Stimulated activated CD4-positive, alpha-beta T cell treated with anti-CD3 and anti-CD28 coated beads, Interleukin-2, amount 100 ng/mL, for 48 hours (primary cell): Measurements from ENCODE around the gene SYVN1.
A peak's percentile ranks its signal among the peaks of the same experiment; 100 is the strongest.

Experiments used
- DNase-seq, 2 donors: peaks; one replicate each; pipeline ENCODE4 v3.0.0-alpha.2; 2020

SYVN1 gene

GRCh38 chr11:65111744-65112545, 22.4 kb downstream of the SYVN1 start, which contains the start of gene TM7SF2:
TSS of gene TM7SF2 (plus strand) at chr11:65111872. CDS start at chr11:65112016, 144 bp downstream.
- DNase-seq = peak; percentile 92 to 94

- no peak for DNase-seq
Observed at GRCh38 chr11:65111159-65111743, 23.1 kb downstream of the SYVN1 start.

GRCh38 chr11:65110354-65110861, 23.9 kb downstream of the SYVN1 start:
- peak; percentile 99 to 100 for DNase-seq

DNA sequence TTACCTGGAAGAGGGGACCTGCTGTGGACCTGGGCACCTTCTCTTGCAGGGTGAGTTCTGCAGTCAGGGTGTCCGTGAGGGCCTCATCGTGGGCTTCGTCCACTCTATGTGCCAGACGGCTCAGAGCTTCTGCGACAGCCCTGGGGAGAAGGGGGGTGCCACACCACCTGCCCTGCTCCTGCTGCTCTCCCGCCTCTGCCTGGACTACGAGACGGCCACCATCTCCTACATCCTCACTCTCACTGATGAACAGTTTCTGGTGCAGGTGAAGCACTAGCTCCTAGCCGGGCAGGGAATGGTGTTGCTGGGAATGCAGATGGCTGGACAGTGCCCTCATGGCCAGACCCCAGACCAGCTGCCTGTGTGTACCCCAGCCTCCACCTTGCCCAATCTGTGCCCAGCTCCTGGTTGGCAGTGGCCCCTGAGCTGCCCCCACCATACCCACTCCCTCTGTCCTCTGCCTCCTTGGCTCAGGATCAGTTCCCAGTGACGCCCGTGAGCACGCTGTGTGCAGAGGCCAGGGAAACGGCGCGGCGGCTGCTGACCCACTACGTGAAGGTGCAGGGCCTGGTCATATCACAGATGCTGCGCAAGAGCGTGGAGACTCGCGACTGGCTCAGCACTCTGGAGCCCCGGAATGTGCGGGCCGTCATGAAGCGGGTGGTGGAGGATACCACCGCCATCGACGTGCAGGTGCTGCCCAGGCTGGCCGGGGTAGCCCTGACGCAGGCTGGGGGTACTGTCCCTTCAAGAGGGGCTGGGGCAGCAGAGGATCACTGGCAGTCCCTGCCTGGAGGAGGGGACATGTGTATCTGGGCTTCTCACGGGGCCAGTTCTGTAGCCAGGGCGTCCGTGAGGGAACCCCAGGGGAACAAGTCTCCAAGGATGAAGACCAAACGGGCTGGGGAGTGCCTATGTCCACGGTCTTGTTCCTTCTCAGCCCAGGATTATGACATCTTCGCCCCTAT, 24.8 kb downstream of the SYVN1 start:
- no peak for DNase-seq

DNA sequence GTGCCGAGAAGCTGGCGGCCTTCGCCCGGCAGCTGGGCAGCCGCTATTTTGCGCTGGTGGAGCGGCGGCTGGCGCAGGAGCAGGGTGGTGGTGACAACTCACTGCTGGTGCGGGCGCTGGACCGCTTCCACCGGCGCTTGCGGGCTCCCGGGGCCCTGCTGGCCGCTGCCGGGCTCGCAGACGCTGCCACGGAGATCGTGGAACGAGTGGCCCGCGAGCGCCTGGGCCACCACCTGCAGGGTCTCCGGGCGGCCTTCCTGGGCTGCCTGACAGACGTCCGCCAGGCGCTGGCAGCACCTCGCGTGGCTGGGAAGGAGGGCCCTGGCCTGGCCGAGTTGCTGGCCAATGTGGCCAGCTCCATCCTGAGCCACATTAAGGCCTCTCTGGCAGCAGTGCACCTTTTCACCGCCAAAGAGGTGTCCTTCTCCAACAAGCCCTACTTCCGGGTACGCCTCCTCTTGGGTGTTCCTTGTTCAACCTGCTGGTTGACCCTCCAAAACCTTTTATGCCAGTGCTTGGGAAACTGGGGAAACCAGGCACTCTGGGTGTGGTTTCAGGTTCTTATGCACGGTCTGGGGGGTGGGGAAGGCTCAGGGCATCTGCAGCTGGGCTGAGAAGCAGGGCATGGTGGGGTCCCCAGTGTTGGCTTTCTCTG, 25.7 kb downstream of the SYVN1 start:
- DNase-seq = no peak

GRCh38 chr11:65107751-65108468, 26.4 kb downstream of the SYVN1 start:
- no peak for DNase-seq

GRCh38 chr11:65107078-65107477, 27.2 kb downstream of the SYVN1 start:
- DNase-seq = no peak

- DNase-seq = no peak
Observed at GRCh38 chr11:65104628-65105027, 29.7 kb downstream of the SYVN1 start.

- no peak for DNase-seq
Observed at GRCh38 chr11:65103476-65103875, 30.8 kb downstream of the SYVN1 start.

DNA sequence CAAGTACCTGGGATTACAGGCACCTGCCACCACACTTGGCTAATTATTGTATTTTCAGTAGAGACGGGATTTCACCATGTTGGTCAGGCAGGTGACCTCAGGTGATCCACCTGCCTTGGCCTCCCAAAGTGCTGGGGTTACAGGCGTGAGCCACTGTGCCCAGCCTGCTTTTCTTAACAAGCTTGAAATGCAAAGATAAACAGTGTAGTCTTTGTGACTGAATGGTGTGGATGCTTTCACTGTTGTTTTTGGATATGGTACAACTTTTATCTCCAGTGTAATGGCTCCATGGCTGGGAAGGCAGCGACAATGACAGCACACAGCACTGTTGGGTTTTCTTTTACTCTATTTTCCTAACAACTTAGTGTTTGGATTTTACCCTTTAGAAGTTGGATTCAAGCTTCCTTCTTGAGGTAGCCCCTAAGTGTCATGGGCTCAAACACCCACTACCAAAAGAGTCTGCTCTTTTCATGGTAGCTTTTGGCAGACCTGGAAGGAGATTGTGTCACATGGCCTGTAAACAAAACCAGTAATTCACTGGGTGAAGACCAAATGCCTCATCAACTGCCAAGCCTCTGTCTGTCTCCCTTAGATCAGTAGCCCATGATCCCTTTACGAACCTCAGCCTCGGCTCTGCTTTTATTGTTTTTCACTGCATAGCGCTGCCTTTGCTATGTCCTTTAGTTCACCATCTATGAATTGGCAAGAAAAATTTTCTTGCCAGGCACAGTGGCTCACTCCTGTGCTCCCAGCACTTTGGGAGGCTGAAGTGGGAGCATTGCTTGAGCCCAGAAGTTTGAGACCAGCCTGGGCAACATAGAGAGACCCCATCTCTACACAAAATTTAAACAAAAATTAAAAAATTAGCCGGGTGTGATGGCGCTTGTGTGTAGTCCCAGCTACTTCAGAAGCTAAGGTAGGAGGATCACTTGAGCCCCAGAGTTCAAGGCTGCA, 31.9 kb downstream of the SYVN1 start:
- DNase-seq = no peak

GRCh38 chr11:65100674-65101350, 33.5 kb downstream of the SYVN1 start:
- no peak for DNase-seq

DNA sequence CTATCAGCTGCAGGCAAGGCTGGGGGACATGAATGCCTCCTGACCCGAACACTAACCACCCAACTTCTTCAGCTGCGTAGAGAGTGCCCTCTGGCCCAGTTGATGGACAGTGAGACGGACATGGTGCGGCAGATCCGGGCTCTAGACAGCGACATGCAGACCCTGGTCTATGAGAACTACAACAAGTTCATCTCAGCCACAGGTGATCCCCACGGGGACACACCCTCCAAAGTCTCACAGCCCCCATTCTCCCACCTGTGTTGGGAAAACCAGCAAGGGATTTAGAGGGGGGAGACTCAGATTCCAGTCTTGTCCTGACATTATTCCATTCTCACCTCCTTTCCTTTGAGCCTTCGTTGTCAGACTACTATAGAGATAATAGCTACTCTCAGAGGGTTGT, 37.4 kb downstream of the SYVN1 start:
- DNase-seq = no peak

GRCh38 chr11:65095974-65096806, 38.1 kb downstream of the SYVN1 start, which contains the start of gene VPS51:
TSS of gene VPS51 (plus strand) at chr11:65096214. CDS start at chr11:65096251, 37 bp downstream.
- DNase-seq = peak; percentile 77 to 78

DNA sequence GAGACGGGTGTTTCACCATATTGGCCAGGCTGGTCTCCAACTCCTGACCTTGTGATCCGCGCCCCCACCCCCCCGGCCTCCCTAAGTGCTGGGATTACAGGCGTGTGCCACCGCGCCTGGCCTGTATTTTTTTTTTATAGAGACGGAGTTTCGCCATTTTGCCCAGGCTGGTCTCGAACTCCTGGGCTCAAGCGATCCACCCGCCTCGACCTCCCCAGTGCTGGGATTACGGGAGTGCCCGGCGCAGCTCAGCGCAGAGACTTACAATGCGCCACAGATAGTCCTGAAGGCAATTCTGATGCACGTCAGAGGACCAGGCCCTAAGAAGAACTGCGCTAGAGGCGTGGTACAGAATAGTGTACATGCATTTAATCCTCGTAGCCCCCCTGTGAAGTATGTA, 38.9 kb downstream of the SYVN1 start:
- DNase-seq = no peak

DNA sequence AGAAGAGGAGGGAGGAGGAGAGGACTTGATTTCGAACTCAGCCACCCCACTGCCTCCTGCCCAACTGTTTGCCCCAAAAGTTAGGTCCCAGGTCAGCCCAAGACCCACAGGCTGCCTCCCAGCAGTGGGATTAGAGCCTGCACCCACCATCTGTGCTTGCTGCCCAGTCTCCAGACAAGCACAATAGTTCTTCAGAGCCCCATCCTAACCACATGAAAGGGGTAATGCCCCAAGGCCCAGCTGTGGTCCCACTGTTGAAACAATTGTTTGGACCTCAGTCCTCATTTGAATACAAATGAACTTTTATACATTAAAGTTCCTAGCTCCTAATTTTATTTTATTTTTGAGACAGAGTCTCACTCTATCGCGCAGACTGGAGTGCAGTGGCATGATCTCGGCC, 43.7 kb downstream of the SYVN1 start:
- no peak for DNase-seq

DNA sequence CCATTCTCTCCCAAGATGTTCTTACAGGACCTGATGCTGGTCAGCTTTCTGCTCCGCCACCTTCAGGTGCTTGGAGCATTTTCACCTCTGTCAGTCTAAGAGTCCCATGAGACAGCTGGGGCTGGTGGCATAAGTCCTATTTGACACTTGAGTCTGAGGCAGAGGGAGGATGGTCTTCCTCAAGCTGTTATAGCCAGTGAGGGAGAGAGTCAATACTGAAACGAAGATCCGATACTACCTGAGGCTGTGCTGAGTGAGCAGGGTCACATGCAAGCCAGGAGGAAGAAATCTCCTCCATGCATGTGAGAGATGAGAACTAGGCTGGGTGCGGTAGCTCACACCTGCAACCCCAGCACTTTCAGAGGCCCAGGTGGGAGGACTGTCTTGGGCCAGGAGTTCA, 44.7 kb downstream of the SYVN1 start:
- DNase-seq = no peak

- DNase-seq = no peak
Observed at GRCh38 chr11:65087827-65088226, 46.5 kb downstream of the SYVN1 start.

GRCh38 chr11:65087216-65087615, 47.1 kb downstream of the SYVN1 start:
- no peak for DNase-seq

DNA sequence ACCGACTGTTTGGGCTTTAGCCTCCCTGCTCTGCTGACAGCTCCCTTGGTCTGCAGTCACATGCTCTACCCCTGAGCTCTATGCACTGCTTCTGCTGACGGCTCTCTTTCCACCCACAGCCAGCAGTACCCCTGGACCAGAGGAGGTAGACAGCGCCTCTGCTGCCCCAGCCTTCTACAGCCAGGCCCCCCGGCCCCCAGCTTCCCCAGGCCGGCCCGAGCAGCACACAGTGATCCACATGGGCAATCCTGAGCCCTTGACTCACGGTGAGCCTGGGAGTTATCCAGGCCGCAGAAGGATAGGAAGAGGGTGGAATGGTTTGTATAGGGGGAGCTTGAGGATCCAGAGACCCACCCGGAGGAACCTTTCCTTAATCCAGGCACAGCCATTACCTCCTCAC, 47.5 kb downstream of the SYVN1 start:
- no peak for DNase-seq
